HT1080 (cell line): ENCODE results near the gene NPHP3. TPM values are rescaled to one million over a fixed set of nuclear protein-coding genes. Genes with fewer than 3 reads are reported as not detected.

Experiments used
- DNase-seq: peaks from one replicate; pipeline ENCODE4 v3.0.0-alpha.2; 2015; ENCODE audit warnings: low read depth
- total RNA-seq: library from RNA; depleted of rRNA; stranded (reverse); fragments of >200 nt; shearing (Covaris generic); gene quantifications from 2 replicates; pipeline ENCODE4 v1.2.3, GENCODE V29; 2014

Gene NPHP3
- total RNA-seq, 1 experiment from 2014 or later, result 12.6 TPM

DNA sequence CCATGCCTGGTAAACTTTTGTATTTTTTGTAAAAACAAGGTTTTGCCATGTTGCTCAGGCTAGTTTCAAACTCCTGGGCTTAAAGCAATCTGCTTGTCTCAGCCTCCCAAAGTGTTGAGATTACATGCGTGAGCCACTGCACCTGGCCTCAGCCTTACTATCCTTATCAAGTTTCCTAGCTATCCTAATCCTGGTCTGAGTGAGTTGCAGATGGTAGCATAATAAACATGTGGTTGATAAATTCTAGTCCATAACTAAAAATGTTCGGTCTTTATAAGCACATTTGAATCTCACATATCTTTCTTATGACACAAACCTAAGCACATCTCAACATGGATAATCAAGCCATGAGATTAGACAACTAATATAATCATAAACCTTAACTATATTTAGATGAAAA lies 18.5 kb downstream of the NPHP3 start:
- no peak for DNase-seq

DNA sequence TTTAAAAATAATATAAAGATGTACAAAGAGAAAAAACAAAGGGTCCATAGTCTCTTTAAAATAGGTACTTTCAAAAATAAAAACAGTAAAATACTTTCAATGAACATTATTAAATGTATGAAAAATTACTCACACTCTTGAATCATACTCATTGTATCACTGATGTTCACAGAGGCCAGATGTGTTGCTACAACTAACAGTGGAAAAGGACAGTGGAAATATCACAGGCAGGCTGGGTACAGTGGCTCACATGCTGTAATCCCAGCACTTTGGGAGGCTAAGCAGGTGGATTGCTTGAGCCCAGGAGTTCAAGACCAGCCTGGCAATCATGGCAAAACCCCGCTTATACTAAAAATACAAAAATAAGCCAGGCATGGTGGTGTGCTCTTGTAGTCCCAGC lies 26.8 kb downstream of the NPHP3 start:
- no peak for DNase-seq

DNA sequence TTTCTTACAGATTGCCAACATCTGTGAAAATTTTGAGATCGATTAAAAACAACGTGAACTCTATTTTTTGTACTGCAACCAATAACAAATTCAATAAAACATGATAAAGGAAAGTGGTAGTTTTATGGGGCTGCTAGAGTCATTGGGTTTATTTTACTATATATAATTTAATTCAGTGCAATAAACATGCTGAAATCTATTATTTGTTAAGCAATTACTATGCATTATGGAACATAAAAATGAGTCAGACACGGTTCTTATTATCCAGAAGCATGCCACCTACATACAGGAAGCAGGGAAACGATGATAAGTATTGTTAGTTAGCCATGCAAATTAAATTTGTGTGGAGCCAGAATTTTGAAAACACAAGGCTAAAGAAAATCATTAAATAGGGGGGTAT lies 27.2 kb downstream of the NPHP3 start:
- DNase-seq, result no peak

DNA sequence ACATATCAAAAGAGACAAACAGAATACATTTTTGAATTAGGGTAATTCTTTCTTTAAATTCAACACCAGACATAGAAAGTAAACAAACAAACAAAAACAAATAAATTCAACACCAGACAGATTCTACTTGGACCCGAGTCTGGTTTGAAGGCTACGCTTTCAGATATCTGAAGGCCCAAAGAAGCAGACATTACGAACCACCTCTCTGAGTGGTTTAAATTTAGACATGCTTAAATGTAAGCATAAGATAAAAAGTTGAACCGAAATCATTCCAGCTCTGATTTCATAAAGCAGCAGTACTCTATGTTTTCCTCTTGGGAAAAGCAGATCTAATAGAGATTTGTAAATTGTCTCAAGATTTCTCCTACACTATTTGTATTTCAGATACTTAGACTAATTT lies 32.2 kb downstream of the NPHP3 start:
- no peak for DNase-seq

DNA sequence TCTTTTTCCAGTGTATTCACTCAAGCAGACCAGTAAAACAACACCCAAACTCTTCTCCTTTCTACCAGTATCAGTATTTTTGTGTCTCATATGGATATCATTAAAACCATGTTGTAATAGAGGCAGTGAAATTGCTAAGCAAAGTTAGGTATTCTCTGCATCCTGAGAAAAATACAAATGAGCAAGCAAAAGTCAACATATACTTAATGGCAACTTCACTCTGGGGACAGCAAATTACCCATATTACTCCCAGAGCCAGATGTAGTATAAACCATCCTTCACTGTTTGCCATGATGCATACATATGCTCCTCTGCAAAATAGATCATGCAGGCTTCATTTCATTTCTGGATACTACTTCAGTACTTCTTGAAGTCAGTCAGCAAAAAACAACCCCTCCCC lies 40.0 kb downstream of the NPHP3 start:
- DNase-seq, result no peak

DNA sequence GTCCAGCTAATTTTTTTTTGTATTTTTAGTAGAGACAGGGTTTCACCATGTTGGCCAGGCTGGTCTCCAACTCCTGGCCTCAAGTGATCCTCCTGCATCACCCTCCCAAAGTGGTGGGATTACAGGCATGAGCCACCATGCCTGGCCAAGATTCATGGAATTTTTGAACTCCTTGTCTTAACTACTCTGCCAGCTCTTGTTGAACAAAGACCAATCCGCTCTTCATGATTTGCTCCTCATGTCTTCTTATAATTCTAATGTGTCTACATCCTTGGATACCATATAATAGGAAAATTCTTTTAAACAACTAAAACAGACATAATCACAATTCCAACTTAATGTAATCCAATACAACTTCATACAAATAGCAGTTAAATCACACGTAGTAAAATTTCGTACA lies 40.8 kb downstream of the NPHP3 start:
- no peak for DNase-seq

DNA sequence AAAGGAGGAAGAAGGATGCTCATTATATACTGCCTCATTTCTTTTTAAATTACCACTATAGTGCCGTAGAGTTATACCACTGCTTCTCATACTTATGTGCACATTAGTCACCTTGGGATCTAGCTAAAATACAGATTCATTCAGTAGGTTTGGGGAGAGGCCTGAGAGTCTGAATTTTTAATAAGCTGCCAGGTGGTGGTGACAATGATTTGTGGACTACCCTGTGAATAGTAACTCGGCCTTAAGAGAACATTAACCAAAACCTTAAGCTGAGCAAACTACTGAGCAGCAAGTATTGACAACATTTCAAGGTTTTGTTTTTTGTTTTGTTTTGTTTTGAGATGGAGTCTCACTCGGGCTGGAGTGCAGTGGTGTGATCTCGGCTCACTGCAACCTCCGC lies 42.3 kb downstream of the NPHP3 start:
- DNase-seq, result no peak

DNA sequence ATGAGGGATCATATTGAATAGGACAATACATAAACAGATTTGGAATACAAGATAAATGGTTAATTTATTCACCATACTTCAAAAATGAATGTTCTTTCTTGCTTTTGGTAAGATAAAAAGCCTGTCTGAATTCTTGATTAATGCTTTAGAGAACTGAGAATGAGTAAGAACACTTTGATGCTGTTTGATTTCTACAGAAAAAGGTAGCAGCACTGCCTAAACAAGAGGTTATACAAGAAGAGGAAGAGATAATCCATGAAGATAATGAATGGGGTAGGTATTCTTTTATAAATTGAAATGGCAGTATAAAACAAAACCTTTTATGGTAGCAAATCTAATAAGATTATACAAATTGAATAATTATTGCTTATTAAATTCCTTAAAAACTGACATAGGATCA lies 46.8 kb downstream of the NPHP3 start:
- no peak for DNase-seq

DNA sequence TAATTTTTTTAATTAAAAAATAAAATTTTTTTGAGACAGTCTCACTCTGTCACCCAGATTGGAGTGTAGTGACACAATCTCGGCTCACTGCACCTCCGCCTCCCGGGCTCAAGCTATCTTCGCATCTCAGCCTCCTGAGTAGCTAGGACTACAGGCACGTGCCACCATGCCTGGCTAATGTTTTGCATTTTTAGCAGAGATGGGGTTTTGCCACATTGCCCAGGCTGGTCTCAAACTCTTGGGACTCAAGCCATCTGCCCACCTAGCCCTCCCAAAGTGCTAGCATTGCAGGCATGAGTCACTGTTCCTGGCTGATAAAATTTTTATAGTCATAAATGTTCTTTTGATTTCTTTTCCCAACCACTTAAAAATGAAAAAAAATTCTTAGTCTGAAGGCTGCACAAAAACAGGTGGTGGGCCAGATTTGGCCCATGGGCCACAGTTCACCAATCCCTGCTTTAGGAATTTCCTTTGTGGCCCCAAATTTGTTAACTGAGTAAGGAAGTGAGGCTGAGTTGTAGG lies 52.9 kb downstream of the NPHP3 start:
- peak; percentile 13 for DNase-seq

DNA sequence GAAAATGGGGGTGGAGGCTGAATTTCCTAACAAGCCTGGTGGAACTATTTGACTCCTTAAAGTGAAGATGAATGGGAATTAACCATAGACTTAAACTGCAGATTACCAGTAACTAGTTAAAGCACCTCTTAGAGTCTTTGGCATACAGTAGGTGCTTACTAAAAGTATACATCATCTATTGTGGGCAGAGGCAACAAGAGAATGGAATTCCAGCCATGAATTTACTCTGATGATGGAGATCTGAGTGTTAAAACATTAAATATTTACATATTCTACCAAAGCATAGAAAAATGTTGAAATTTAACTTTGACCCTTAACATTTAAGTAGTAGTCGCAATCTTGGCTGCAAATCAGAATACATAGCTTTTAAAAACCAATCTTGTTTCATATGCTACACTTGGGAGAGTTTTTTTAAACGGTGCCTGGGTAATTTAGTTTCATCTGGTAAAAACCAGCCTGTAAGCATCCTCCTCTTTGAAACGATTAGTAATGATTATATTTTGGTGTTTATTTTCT lies 56.9 kb downstream of the NPHP3 start:
- no peak for DNase-seq

DNA sequence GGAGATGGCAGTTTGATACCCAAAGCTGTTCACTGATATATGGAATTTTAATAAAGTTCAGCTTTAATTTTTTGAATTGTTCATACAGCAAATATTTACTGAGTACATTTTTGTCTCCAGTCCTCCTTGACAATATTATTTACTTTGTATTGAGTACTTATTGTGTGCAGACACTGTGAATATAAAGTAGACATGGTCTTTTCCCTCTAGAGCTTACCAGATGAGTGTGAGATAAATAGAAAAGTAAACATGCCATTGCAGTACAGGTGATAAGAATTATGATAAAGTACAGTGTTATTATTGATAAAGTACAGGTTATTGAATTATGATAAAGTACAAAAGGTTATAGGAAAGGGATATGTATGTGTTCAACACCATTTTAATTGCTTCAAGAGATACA lies 60.0 kb downstream of the NPHP3 start:
- no peak for DNase-seq

DNA sequence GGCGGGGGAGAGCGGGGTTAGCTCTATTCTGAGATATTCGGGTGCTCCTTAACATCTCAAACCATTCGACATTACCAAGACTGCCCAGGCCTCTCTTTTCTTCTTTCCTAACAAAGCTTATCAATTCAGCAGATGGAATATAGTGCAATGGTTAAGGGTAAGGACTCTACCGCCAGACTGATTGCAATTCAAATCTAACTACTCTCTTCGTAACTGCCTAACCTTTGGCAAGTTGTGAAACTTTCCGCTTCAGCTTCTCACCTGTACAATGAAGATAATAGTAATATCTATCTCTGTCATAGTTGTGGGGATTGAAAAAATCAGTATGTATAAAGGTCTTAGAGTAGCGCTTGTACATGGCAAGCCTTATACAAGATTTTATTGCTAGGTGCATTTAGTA lies 61.1 kb downstream of the NPHP3 start:
- DNase-seq, result no peak

DNA sequence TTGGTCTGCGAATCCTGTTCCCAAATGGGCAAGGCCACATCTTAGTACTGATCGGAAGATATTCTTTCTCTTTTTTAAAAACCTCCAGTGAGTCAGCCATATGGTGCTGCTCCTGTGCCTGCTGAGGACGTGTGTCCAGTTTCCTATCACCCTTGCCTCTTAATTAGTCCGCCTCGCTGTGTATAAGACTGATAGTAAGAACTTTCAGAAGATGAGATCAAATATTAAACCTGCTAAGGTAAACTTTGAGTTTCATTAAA lies 61.5 kb downstream of the NPHP3 start:
- no peak for DNase-seq

DNA sequence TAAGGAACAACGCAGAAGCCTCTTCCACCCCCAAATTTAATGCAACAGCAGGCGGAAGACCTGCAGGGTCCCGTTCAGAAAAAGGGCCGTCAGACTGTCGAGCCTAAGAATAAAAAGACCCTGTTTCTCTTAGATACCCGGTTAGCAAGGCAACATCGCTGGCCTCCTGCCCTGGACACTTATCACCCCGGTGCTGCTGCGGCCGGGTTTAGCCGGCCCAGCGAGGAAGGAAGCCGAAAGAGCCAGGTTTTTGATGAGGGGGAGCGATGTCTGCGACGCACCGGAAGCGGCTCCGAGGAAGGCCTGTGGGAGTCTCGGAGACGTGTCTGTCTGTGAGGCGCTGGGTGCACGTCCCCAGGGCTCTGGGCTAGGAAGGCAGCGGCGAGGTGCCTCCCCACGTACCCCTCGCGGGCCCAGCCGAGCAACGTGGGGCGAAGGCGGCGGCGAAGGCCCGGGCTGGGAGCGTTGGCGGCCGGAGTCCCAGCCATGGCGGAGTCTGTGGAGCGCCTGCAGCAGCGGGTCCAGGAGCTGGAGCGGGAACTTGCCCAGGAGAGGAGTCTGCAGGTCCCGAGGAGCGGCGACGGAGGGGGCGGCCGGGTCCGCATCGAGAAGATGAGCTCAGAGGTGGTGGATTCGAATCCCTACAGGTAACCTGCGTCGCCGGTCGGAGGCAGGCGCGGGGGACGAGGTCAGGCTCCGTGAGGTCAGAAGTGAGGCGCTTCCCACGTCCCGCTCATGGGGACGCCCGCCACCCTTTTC lies 62.0 kb downstream of the NPHP3 start, which contains the start of gene UBA5:
UBA5 (plus strand) TSS at position 278 of the 759 bp plus-strand sequence; CDS start at position 487, 209 bp downstream.
- peak; percentile 79 for DNase-seq

DNA sequence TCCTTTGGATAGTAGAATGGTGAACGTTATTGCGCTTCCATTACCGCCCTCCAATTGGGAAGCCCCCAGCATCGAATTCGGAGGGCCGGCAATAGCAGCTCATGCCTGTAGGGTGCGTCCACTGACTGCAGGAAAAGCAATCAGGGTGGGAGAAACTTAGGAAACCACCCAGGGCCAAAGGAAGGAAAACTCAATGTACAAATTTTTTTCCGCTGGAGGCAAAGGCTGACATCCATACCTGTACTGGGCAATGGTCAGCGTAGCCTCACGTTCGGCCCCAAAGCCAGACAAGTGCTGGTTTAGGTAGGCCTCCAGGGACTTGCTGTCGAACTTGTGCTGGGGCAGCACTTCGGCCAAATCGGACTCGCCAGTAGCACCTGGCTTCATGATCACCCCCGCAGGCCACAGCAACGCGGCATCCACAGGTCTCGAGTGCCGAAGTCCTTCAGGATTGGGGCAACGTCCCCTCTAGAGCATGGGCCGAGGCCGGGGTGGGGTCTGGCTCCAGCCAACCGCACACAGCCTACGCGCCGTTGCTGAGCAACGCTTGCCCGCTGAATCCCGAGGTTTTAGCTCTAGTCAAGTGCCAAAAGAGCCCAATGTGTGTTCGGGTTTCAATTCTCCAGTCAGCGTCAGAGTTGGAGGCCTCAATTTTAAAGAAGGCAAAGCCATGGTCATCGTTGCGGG lies 62.7 kb downstream of the NPHP3 start, which contains the start of gene ACAD11:
ACAD11 (minus strand) TSS at position 445 of the 687 bp plus-strand sequence; CDS start at position 387, 58 bp downstream.
- DNase-seq, result peak; percentile 79

DNA sequence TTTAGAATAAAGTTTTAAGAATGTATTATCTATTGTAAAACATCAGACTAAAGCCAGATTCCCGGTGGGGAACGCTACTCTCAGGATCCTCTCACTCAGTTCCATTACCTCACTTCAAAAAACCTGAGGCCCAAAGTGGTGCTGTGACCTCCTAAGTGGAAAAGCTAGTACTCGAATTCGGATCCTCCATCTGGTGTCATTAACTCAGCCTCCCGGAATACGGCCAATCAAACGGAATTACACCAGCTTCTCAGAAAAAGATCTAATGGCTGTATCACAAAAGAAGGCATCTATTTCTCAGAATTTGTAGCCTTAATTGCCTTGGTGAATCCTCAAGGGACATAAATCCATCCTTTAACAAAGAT lies 63.2 kb downstream of the NPHP3 start:
- no peak for DNase-seq

DNA sequence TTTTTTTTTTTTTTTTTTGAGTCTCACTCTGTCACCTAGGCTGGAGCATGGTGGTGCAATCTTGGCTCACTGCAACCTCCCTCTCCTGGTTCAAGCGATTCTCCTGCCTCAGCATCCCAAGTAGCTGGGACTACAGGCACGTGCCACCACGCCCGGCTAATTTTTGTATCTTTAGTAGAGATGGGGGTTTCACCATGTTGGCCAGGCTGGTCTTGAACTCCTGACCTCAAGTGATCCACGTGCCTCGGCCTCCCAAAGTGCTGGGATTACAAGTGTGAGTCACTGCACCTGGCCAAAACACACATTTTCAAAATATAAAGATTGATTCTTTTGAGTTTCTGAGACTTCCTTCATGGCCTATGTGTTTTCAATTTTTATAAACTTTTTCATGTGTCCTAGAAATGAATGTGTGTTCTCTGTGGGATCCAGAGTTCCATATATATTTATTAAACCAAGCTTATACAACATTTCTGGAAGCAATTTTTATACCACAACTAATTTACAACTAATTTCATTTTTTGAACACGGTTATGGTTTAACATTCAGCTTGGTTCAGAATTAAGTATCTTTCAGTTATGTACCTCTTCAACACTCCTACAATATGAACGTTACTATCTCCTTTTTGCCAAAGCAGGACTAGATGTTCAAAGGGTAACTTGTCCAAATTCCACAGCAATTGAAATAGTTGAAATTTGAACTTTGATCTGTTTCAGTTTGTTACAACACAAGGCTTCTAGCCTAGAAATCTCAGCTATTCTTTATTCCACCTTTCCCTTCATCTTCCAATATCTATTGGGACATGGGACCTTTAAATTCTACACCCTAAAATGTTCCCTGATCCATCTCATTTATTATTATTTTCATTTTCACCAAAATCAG lies 64.1 kb downstream of the NPHP3 start:
- no peak for DNase-seq

DNA sequence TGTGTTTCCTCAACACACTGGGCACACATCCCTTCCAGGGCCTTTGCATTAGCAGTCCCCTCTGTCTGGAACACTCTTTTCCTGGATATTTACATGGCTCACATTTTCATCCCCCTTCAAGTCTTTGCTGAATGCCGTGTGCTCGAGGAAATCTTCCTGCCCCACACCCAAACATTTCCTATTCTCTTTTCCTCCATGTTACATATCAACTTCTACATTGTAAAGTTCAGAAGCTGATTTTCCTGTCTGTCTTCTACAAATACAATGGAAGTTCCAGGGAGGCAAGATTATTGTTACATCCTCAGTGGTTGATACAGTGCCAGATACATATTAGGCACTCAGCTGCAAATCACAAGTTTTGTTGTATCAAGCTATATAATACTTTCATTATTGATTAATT lies 66.7 kb downstream of the NPHP3 start:
- no peak for DNase-seq

DNA sequence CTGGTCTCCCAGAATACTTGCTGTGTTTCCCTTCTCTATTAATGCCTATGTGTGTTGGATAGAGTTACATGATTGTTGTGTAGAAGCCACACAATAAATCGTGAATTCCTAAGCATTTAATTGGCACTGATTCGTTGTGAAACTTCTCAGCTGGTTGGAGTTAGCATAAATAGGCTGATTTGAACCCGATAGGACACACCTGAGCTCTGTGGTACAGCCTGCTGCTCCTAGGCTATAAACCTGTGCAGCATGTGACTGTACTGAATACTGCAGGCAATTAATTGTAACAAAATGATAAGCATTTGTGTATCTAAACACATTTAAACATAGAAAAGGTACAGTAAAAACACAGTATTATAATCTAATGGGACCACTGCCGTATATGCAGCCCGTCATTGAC lies 67.5 kb downstream of the NPHP3 start:
- no peak for DNase-seq

DNA sequence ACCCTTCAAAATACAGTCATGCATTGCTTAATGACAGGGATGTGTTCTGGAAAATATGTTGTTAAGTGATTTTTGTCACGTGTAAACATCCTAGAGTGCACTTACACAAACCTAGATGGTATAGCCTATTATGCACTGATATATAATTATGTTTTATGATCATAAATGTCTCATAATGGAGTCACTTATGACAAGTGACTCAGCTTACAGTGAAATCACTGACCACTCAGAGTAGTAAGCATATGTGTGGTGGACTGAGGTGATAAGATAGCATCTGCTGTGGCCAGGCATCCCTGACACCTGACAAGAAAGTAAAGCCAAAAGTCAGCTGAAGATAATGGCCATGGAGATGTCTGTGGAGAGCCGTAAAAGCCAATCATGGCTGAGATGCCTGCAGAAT lies 68.0 kb downstream of the NPHP3 start:
- no peak for DNase-seq

DNA sequence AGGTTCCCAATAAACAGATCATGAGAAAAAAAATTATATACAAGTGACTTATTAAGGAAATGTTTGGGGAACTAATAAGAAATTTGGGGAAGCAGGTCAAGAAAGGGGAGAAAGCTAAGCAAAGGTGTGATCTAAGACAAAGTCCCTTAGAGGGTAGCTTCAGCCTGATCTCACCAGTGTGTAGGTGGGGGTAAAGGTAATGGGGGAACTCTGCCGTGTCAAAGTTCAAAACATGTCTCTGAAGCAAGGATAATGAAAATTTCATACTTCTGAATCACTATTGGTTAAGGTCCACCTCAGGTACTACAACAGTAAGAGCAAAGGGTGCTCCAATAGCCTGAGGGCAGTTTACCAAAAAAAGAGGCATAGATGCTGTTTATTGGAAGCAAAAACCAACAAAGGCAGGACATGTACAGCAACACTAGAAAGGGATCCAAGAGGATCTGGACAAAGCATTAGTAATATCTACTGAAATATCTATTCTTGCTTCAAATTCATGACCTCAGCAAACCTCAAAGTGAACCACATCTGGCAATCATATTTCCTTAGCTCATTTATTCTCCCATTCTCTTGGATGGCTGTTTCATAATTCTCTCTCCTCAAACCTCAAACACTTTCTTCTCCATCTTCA lies 69.5 kb downstream of the NPHP3 start:
- DNase-seq, result no peak
